WERI-Rb-1 (cell line): ENCODE measurements around the gene MAPK14.
"Not testable (repeated sequence)": the region's sequence is repeated elsewhere in the genome, so short reads cannot be mapped to it uniquely, and the experiment has no call there.

ENCODE experiments used
- DNase-seq: peaks from one replicate; pipeline ENCODE4 v3.0.0-alpha.2; 2020
- H3K27ac ChIP-seq: fragments of 250-450 bp; sonication (Bioruptor Pico); 2 replicates; pipeline ENCODE4 v1.5.1; 2020; ENCODE audit warnings: mild to moderate bottlenecking, moderate library complexity
- H3K27me3 ChIP-seq: fragments of 250-450 bp; sonication (Bioruptor Pico); 2 replicates; pipeline ENCODE4 v1.5.1; 2021; ENCODE audit warnings: mild to moderate bottlenecking, low read depth, moderate library complexity; ENCODE audit not compliant: insufficient read depth, severe bottlenecking
- H3K36me3 ChIP-seq: fragments of 250-450 bp; sonication (Bioruptor Pico); 2 replicates; pipeline ENCODE4 v1.5.1; 2020; ENCODE audit warnings: mild to moderate bottlenecking, moderate library complexity
- H3K4me3 ChIP-seq: 2 replicates; pipeline ENCODE4 v1.5.1; 2011; ENCODE audit warnings: low read depth, mild to moderate bottlenecking, control low read depth, low read length
- H3K9me3 ChIP-seq: fragments of 250-450 bp; sonication (Bioruptor Pico); 2 replicates; pipeline ENCODE4 v1.5.1; 2021; ENCODE audit warnings: mild to moderate bottlenecking, moderate library complexity; ENCODE audit not compliant: severe bottlenecking
- CTCF ChIP-seq: IDR thresholded peaks from 2 replicates; pipeline ENCODE4 v1.5.1; 2011; ENCODE audit warnings: low read depth, mild to moderate bottlenecking, control low read depth, inconsistent platforms, low read length

MAPK14 gene

GRCh38 chr6:36076178-36077063 lies 48.8 kb downstream of the MAPK14 start:
- TF ChIP-seq CTCF, result no peak
- peaks cover 67% of the 10 kb centered on the region for H3K36me3 ChIP-seq

GRCh38 chr6:36078159-36078558 lies 50.6 kb downstream of the MAPK14 start:
- no peaks in the 10 kb centered on the region for H3K27me3 ChIP-seq

More at GRCh38 chr6:36076178-36077063, 48.8 kb downstream of the MAPK14 start:
- Histone ChIP-seq H3K27ac (no peak overlapping the region), H3K9me3 (no peaks in the 10 kb centered on the region), H3K27me3 (no peaks in the 10 kb centered on the region), H3K4me3 (no peak overlapping the region)
- DNase-seq, result no peak

GRCh38 chr6:36079601-36080000 lies 52.0 kb downstream of the MAPK14 start:
- no peak overlapping the region for H3K4me3 ChIP-seq
- peaks cover 95% of the 10 kb centered on the region for H3K36me3 ChIP-seq
- no peak for DNase-seq
- no peak overlapping the region for H3K27ac ChIP-seq
- TF ChIP-seq CTCF, result no peak
- peaks cover 9% of the 10 kb centered on the region for H3K9me3 ChIP-seq
- no peaks in the 10 kb centered on the region for H3K27me3 ChIP-seq

More at GRCh38 chr6:36078159-36078558, 50.6 kb downstream of the MAPK14 start:
- no peak for TF ChIP-seq CTCF
- Histone ChIP-seq H3K9me3 (no peaks in the 10 kb centered on the region), H3K36me3 (peaks cover 85% of the 10 kb centered on the region), H3K4me3 (no peak overlapping the region), H3K27ac (no peak overlapping the region)
- DNase-seq, result no peak

- DNase-seq, result no peak
- Histone ChIP-seq H3K4me3 (no peak overlapping the region), H3K27me3 (no peaks in the 10 kb centered on the region), H3K27ac (no peak overlapping the region), H3K9me3 (peaks cover 26% of the 10 kb centered on the region), H3K36me3 (peaks cover 82% of the 10 kb centered on the region)
- no peak for TF ChIP-seq CTCF
These were observed 54.7 kb downstream of the MAPK14 start for GRCh38 chr6:36082318-36082717.

- no peak overlapping the region for H3K27ac ChIP-seq
- H3K27me3 ChIP-seq, result no peaks in the 10 kb centered on the region
- H3K36me3 ChIP-seq, result peaks cover 71% of the 10 kb centered on the region
- TF ChIP-seq CTCF, result no peak
- no peak overlapping the region for H3K4me3 ChIP-seq
- peaks cover 33% of the 10 kb centered on the region for H3K9me3 ChIP-seq
- no peak for DNase-seq
These were observed 55.8 kb downstream of the MAPK14 start for GRCh38 chr6:36083446-36083845.

- peaks cover 34% of the 10 kb centered on the region for H3K36me3 ChIP-seq
- H3K27ac ChIP-seq, H3K4me3 ChIP-seq, H3K27me3 ChIP-seq, DNase-seq: not testable (repeated sequence)
- H3K9me3 ChIP-seq, result peaks cover 33% of the 10 kb centered on the region
These were observed 60.6 kb downstream of the MAPK14 start for GRCh38 chr6:36088204-36088603.
